GM18517 (cell line): ENCODE measurements around the gene DEFB125.

Experiments
- ATAC-seq: cut with Tn5 transposase; IDR thresholded peaks from one replicate; pipeline ENCODE4 v1.9.1; 2021; ENCODE audit warnings: mild to moderate bottlenecking, moderate library complexity; ENCODE audit not compliant: unreplicated experiment

DEFB125 gene

DNA sequence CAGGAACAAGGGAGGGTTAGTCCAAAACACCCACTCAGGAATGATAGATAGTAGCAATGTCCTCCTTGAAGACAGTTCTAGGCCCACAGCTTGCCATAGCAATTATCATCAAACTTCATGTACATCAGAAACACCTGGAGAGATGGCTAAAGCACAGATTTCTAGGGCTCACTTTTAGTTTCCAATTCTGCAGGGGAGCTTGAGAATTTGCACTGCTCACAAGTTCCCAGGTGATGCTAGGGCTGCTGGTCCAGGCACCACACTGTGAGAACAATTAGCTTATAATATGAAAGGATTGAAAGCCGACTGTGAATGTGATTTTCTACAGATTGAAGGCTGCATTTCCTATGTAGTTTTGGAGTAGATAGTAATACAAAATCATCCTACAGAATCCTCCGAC, 58.4 kb downstream of the DEFB125 start:
- no peak for ATAC-seq
